ENCODE data around the gene BRD4.

DNA sequence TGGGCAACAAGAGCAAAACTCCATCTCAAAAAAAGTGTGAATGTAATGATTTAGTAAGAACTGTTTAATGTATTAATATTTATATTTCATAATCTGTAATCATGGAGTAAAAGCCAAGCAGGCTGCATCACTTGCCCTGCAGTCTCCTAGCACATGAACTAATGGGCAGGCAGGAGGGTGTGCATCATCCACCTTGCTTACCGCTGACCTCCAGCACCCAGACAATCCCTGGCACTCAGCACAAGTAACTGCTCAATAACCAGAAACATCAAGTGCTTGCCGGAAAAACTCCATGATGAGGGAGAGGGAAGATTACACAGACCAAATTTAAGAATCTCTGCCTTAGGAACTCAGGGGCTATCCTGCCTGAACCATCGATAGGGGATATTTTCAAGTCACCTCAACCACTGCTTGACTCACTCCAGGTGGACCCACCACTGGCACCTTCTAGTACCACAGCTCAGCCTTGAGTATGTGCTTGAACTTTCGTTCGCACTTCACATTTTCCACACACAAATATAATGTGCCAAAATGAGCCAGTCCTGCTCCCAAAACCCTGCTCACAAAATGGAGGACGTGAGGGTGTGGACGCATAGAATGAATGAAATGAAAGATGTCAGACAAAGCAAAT is 18.6 kb downstream of the BRD4 start:
- TF ChIP-seq ZNF274 (IDR thresholded peaks at IDR 0.05; ENCODE audit: low read length) (no peak), ZNF274 (tag by site-specific recombination; IDR thresholded peaks at IDR 0.05; ENCODE audit: borderline replicate concordance) (no peak), ZNF221 (tag by site-specific recombination; IDR thresholded peaks at IDR 0.05; ENCODE audit: borderline replicate concordance) (no peak), ZNF530 (tag by site-specific recombination; IDR thresholded peaks at IDR 0.05; ENCODE audit: low read depth) (no peak), ZBTB20 (tag by site-specific recombination; IDR thresholded peaks at IDR 0.05) (no peak), GLIS2 (tag by site-specific recombination; IDR thresholded peaks at IDR 0.05) (no peak), SCRT2 (tag by site-specific recombination; IDR thresholded peaks at IDR 0.05) (no peak), ZBTB8A (tag by site-specific recombination; IDR thresholded peaks at IDR 0.05) (no peak), ZSCAN30 (tag by site-specific recombination; IDR thresholded peaks at IDR 0.05) (no peak), MZF1 (tag by site-specific recombination; IDR thresholded peaks at IDR 0.05; ENCODE audit: borderline replicate concordance) (no peak), ZNF133 (tag by site-specific recombination; IDR thresholded peaks at IDR 0.05) (no peak)
- TF ChIP-seq, protein P1, sequence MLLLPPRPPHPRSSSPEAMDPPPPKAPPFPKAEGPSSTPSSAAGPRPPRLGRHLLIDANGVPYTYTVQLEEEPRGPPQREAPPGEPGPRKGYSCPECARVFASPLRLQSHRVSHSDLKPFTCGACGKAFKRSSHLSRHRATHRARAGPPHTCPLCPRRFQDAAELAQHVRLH (tag by site-specific recombination; IDR thresholded peaks at IDR 0.05): no peak
- TF ChIP-seq, protein P2, sequence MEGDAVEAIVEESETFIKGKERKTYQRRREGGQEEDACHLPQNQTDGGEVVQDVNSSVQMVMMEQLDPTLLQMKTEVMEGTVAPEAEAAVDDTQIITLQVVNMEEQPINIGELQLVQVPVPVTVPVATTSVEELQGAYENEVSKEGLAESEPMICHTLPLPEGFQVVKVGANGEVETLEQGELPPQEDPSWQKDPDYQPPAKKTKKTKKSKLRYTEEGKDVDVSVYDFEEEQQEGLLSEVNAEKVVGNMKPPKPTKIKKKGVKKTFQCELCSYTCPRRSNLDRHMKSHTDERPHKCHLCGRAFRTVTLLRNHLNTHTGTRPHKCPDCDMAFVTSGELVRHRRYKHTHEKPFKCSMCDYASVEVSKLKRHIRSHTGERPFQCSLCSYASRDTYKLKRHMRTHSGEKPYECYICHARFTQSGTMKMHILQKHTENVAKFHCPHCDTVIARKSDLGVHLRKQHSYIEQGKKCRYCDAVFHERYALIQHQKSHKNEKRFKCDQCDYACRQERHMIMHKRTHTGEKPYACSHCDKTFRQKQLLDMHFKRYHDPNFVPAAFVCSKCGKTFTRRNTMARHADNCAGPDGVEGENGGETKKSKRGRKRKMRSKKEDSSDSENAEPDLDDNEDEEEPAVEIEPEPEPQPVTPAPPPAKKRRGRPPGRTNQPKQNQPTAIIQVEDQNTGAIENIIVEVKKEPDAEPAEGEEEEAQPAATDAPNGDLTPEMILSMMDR (tag by site-specific recombination; IDR thresholded peaks at IDR 0.05): no peak
- TF ChIP-seq, protein P3, sequence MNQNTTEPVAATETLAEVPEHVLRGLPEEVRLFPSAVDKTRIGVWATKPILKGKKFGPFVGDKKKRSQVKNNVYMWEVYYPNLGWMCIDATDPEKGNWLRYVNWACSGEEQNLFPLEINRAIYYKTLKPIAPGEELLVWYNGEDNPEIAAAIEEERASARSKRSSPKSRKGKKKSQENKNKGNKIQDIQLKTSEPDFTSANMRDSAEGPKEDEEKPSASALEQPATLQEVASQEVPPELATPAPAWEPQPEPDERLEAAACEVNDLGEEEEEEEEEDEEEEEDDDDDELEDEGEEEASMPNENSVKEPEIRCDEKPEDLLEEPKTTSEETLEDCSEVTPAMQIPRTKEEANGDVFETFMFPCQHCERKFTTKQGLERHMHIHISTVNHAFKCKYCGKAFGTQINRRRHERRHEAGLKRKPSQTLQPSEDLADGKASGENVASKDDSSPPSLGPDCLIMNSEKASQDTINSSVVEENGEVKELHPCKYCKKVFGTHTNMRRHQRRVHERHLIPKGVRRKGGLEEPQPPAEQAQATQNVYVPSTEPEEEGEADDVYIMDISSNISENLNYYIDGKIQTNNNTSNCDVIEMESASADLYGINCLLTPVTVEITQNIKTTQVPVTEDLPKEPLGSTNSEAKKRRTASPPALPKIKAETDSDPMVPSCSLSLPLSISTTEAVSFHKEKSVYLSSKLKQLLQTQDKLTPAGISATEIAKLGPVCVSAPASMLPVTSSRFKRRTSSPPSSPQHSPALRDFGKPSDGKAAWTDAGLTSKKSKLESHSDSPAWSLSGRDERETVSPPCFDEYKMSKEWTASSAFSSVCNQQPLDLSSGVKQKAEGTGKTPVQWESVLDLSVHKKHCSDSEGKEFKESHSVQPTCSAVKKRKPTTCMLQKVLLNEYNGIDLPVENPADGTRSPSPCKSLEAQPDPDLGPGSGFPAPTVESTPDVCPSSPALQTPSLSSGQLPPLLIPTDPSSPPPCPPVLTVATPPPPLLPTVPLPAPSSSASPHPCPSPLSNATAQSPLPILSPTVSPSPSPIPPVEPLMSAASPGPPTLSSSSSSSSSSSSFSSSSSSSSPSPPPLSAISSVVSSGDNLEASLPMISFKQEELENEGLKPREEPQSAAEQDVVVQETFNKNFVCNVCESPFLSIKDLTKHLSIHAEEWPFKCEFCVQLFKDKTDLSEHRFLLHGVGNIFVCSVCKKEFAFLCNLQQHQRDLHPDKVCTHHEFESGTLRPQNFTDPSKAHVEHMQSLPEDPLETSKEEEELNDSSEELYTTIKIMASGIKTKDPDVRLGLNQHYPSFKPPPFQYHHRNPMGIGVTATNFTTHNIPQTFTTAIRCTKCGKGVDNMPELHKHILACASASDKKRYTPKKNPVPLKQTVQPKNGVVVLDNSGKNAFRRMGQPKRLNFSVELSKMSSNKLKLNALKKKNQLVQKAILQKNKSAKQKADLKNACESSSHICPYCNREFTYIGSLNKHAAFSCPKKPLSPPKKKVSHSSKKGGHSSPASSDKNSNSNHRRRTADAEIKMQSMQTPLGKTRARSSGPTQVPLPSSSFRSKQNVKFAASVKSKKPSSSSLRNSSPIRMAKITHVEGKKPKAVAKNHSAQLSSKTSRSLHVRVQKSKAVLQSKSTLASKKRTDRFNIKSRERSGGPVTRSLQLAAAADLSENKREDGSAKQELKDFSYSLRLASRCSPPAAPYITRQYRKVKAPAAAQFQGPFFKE (tag by site-specific recombination; IDR thresholded peaks at IDR 0.05; ENCODE audit: borderline replicate concordance): no peak

Measured in HEK293 (cell line).